Astrocyte (in vitro differentiated cells and primary cell): Measurements from ENCODE around the gene EVI2B.

Experiments
- EZH2 ChIP-seq: IDR thresholded peaks from 2 replicates; pipeline ENCODE4 v1.6.1; 2012; ENCODE audit warnings: mild to moderate bottlenecking, low read length, inconsistent platforms; ENCODE audit not compliant: insufficient read depth
- TF ChIP-seq, protein P1 (sequence below): IDR thresholded peaks from 2 replicates; pipeline ENCODE4 v1.5.1; 2011; ENCODE audit warnings: low read depth, mild to moderate bottlenecking, inconsistent platforms, low read length, moderate library complexity; ENCODE audit not compliant: insufficient read depth

DNA sequence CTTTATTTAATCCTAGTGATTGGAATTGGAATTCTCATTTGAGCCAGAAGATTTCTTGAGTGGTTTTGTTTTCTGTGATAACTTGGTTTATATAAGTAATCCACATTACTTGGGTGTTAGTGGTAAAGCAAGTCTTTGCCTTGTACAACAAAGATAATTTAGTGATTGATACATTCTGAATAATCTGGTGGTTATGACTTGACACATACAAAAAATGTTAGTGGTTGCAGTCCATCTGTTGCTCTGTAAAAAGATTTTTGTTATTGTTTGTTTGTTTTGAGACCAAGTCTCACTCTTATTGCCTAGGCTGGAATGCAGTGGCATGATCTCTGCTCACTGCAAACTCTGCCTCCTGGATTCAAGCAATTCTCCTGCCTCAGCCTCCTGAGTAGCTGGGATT, 30.0 kb downstream of the EVI2B start:
- TF ChIP-seq, protein P1, sequence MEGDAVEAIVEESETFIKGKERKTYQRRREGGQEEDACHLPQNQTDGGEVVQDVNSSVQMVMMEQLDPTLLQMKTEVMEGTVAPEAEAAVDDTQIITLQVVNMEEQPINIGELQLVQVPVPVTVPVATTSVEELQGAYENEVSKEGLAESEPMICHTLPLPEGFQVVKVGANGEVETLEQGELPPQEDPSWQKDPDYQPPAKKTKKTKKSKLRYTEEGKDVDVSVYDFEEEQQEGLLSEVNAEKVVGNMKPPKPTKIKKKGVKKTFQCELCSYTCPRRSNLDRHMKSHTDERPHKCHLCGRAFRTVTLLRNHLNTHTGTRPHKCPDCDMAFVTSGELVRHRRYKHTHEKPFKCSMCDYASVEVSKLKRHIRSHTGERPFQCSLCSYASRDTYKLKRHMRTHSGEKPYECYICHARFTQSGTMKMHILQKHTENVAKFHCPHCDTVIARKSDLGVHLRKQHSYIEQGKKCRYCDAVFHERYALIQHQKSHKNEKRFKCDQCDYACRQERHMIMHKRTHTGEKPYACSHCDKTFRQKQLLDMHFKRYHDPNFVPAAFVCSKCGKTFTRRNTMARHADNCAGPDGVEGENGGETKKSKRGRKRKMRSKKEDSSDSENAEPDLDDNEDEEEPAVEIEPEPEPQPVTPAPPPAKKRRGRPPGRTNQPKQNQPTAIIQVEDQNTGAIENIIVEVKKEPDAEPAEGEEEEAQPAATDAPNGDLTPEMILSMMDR: no peak
- no peak for TF ChIP-seq EZH2
